ENCODE measurements around the gene PRM1. TPM values are rescaled to one million over a fixed set of nuclear protein-coding genes. Genes with fewer than 3 reads are reported as not detected.

PRM1 gene
- total RNA-seq, 1 experiment from 2014 or later, result not detected

GRCh38 chr16:11318817-11319216 lies 37.7 kb upstream of the PRM1 start:
- no peaks in the 10 kb centered on the region for H3K79me1 ChIP-seq (ENCODE audit: insufficient read depth, low read depth, low read length, poor library complexity, severe bottlenecking)
- no peak overlapping the region for H3K14ac ChIP-seq (ENCODE audit: insufficient read depth, low read length)
- TF ChIP-seq CTCF (conservative IDR thresholded peaks at IDR 0.05), result no peak
- no peak overlapping the region for H2BK12ac ChIP-seq (ENCODE audit: insufficient read length, low read depth, low read length)
- WGBS (ENCODE audit: extremely low coverage, insufficient read length, low lambda C conversion rate), result no CpG with 5 or more reads among the region's 8 CpGs
- H3K23ac ChIP-seq (ENCODE audit: insufficient read length, low read depth, low read length), result no peak overlapping the region
- H3K9me3 Mint-ChIP-seq, result peaks cover 0 to 4% of the 10 kb centered on the region in 2 experiments; a peak in 2 of 5 replicates
- no peak overlapping the region for H2AFZ ChIP-seq (ENCODE audit: low read length)
- no peak overlapping the region for H3K18ac ChIP-seq (ENCODE audit: insufficient read length, low read depth, low read length)
- H3T11ph ChIP-seq (ENCODE audit: low read length), result no peak overlapping the region
- no peak overlapping the region for H4K8ac ChIP-seq (replicated peaks; ENCODE audit: insufficient read length, low read depth, low read length)
- H3K4me1 Mint-ChIP-seq, result peaks cover 40 to 41% of the 10 kb centered on the region in 2 experiments
- H3K79me2 ChIP-seq (ENCODE audit: insufficient read depth, low read length), result no peaks in the 10 kb centered on the region; the same call in 1 of the 2 replicates
- H4K20me1 ChIP-seq (ENCODE audit: control insufficient read depth, insufficient read depth, insufficient read length), result no peaks in the 10 kb centered on the region
- H3K4ac ChIP-seq (ENCODE audit: low read depth, low read length), result no peak overlapping the region
- no peak overlapping the region for H2BK120ac ChIP-seq (ENCODE audit: low read depth, low read length, poor library complexity, severe bottlenecking)
- no peak overlapping the region for H3K56ac ChIP-seq (ENCODE audit: insufficient read length, low read depth, low read length)
- H3K27me3 Mint-ChIP-seq (ENCODE audit: low read depth), result no peaks in the 10 kb centered on the region; the same call in 1 of the 2 replicates
- H3K27ac Mint-ChIP-seq, result peak overlapping the region; percentile 8 to 38 (median 9); a peak in 4 of 7 replicates
- H2BK15ac ChIP-seq (ENCODE audit: low read depth, low read length), result peak overlapping the region; percentile 90
- H3K23me2 ChIP-seq (ENCODE audit: insufficient read length, low read depth, low read length, poor library complexity, severe bottlenecking), result no peaks in the 10 kb centered on the region
- no peak overlapping the region for H2BK5ac ChIP-seq (ENCODE audit: insufficient read length, low read length)
- no peak overlapping the region for H3K27ac ChIP-seq (ENCODE audit: insufficient read length, low read depth, low read length)
- DNase-seq, result no peak
- H2AK5ac ChIP-seq (ENCODE audit: insufficient read length, low read length), result no peak overlapping the region
- peaks cover 4% of the 10 kb centered on the region; the same call in 1 of the 2 replicates for H3K4me1 ChIP-seq (ENCODE audit: insufficient read depth, low read length)
- no peak overlapping the region for H2BK20ac ChIP-seq (ENCODE audit: low read depth, low read length, poor library complexity, severe bottlenecking)
- no peaks in the 10 kb centered on the region for H3K27me3 ChIP-seq (ENCODE audit: insufficient read depth, low read length)
- peaks cover 5 to 6% (median 5%) of the 10 kb centered on the region in 3 experiments; a peak in 4 of 7 replicates for H3K36me3 Mint-ChIP-seq (ENCODE audit: insufficient read depth in 1 of 3, low read depth in 3 of 3)
- H4K91ac ChIP-seq (ENCODE audit: insufficient read length, low read depth, low read length), result peak overlapping the region; percentile 16
- no peak overlapping the region for H4K5ac ChIP-seq (ENCODE audit: insufficient read length, low read depth, low read length)
- H3K9ac ChIP-seq (ENCODE audit: extremely low read depth, insufficient read length, low read length), result no peak overlapping the region
- H3K9me3 ChIP-seq (ENCODE audit: control insufficient read depth, low read depth, low read length), result no peaks in the 10 kb centered on the region
- H3K4me3 Mint-ChIP-seq, result no peak overlapping the region
- H3K4me2 ChIP-seq (ENCODE audit: insufficient read depth, insufficient read length, low read length), result no peak overlapping the region

Measured in H9 (cell line).